ENCODE measurements around the gene TRIM44. TPM values are rescaled to one million over a fixed set of nuclear protein-coding genes. Genes with fewer than 3 reads are reported as not detected.

The TRIM44 gene
- total and polyA plus RNA-seq, 10 of the 15 experiments (the other 5 are each of a cell fraction or from before 2014, with no cell fraction given) = 6.7 to 93.0 (median 27.6) TPM

DNA sequence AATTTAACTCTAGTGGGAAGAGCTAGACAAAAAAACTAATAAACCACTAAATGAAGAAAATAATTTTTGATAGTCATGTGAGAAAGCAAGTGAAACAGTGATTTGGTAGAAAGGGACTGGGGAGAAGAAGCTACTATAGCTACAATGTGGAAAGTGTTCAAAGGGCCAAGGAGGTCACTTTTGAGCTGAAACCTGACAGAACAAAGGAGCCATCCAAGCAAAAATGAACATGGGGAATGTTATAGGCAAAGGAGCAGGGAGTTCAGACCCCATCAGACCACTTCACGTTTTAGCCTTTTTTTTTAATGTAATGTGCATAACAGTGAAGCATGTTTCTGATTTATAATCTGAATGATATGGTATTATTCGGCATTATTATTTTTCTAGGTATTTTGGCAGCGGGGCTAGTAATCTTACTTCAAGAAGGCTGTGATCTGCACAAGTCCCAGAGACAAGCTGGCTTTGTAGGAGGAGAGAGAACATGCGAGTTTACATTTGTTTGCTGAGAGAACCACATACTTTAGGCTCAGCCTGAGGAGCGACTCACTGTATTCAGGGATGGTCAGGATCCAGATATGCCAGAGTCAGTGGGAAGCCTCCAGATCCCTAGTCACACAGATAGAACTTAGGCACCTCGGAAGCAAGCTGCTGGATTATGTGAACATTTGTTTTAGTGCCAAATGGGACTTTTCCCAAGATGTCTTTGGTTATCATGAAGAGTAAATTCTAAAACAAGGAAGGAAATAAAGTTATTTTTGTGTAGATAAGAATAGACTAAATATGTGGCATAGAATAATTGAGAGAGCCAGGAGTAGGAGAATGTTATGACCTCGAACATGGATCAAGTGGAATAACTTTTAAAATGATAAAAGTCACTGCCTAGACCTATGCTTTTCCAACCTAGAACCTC, 118.6 kb downstream of the TRIM44 start:
- H3K36me3 ChIP-seq (ENCODE audit: control insufficient read depth in 2 of 2, insufficient read depth in 2 of 2, low read length in 1 of 2) = no peaks in the 10 kb centered on the region; a peak in 1 of 4 replicates
- no TSS peak for BruUV-seq (replicated peaks)
- intact Hi-C loops (cut with micrococcal nuclease; ENCODE audit: unreplicated experiment) = no loop called here
- no peak for DNase-seq (ENCODE audit: low read depth, low spot score)
- ChIA-PET SMC1A (ENCODE audit: uncharacterized antibody, unreplicated experiment) (interaction anchor here (0.6 to 2.0 kb wide), 3 partner anchors 19 to 221 kb away, joined by 3 to 7 read pairs (median 3); no protein-coding TSS in a partner anchor), CTCF (interaction anchor here (0.9 kb wide), 1 partner anchor 41 kb away, joined by 3 read pairs; no protein-coding TSS in a partner anchor), POLR2A (interaction anchor here (0.6 kb wide), 1 partner anchor 9 kb away, joined by 3 read pairs; no protein-coding TSS in a partner anchor), RAD21 (ENCODE audit: unreplicated experiment) (interaction anchor here (0.6 to 1.7 kb wide), 4 partner anchors 12 to 331 kb away, joined by 3 to 7 read pairs (median 4); no protein-coding TSS in a partner anchor)
- no peak overlapping the region for H2AFZ ChIP-seq (ENCODE audit: control insufficient read depth, low read depth, low read length)
- in situ Hi-C loops (cut with MboI) = no loop called here
- H3K27me3 ChIP-seq (replicated peaks in 1 of 2; ENCODE audit: control insufficient read depth in 2 of 2, insufficient read depth in 2 of 2, low read length in 1 of 2) = no peaks in the 10 kb centered on the region
- no peak overlapping the region for H3K4me2 ChIP-seq (ENCODE audit: control insufficient read depth, insufficient read depth)
- H3K9ac ChIP-seq (ENCODE audit: control insufficient read depth, insufficient read depth, low read length) = no peak overlapping the region
- no peaks in the 10 kb centered on the region; the same call in 2 of the 3 replicates for H3K9me3 ChIP-seq (replicated peaks; ENCODE audit: control insufficient read depth, insufficient read depth, low read length)
- FAIRE-seq = no peak
- peaks cover 6% of the 10 kb centered on the region for H3K79me2 ChIP-seq (ENCODE audit: control insufficient read depth, insufficient read depth, low read length)
- H3K4me1 ChIP-seq (ENCODE audit: control insufficient read depth, insufficient read depth, low read length) = peaks cover 17% of the 10 kb centered on the region
- no peak overlapping the region for H3K27ac ChIP-seq (ENCODE audit: control insufficient read depth, insufficient read depth)
- no peak overlapping the region for H3K4me3 ChIP-seq
- WGBS (ENCODE audit: insufficient coverage, insufficient replicate concordance, low lambda C conversion rate, missing lambda C conversion rate) = 80% methylated on average over 7 of the region's 7 CpGs
- H4K20me1 ChIP-seq (ENCODE audit: control insufficient read depth, insufficient read depth) = peaks cover 3% of the 10 kb centered on the region; the same call in 1 of the 2 replicates
- no peak for ATAC-seq
- TF ChIP-seq NBN (IDR thresholded peaks at IDR 0.05) (no peak), HDAC6 (IDR thresholded peaks at IDR 0.05; ENCODE audit: unreplicated experiment) (no peak), NR2C1 (IDR thresholded peaks at IDR 0.05) (no peak), SREBF1 (IDR thresholded peaks at IDR 0.05; ENCODE audit: low read length) (no peak), POU2F2 (IDR thresholded peaks at IDR 0.05; ENCODE audit: borderline replicate concordance, low read depth, low read length) (no peak), KAT2A (conservative IDR thresholded peaks at IDR 0.05; ENCODE audit: control insufficient read depth, low read depth, low read length) (no peak), PAX5 (IDR thresholded peaks at IDR 0.05; ENCODE audit: borderline replicate concordance, low read depth, low read length) (no peak), POLR2AphosphoS2 (IDR thresholded peaks at IDR 0.05; ENCODE audit: low read depth, low read length) (no peak), CBX5 (IDR thresholded peaks at IDR 0.05; ENCODE audit: low read depth) (no peak), RAD51 (IDR thresholded peaks at IDR 0.05) (no peak), ZNF24 (IDR thresholded peaks at IDR 0.05) (no peak)
- TF ChIP-seq, protein P1, sequence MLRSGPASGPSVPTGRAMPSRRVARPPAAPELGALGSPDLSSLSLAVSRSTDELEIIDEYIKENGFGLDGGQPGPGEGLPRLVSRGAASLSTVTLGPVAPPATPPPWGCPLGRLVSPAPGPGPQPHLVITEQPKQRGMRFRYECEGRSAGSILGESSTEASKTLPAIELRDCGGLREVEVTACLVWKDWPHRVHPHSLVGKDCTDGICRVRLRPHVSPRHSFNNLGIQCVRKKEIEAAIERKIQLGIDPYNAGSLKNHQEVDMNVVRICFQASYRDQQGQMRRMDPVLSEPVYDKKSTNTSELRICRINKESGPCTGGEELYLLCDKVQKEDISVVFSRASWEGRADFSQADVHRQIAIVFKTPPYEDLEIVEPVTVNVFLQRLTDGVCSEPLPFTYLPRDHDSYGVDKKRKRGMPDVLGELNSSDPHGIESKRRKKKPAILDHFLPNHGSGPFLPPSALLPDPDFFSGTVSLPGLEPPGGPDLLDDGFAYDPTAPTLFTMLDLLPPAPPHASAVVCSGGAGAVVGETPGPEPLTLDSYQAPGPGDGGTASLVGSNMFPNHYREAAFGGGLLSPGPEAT (IDR thresholded peaks at IDR 0.05; ENCODE audit: low read depth) = no peak
- TF ChIP-seq, protein P2, sequence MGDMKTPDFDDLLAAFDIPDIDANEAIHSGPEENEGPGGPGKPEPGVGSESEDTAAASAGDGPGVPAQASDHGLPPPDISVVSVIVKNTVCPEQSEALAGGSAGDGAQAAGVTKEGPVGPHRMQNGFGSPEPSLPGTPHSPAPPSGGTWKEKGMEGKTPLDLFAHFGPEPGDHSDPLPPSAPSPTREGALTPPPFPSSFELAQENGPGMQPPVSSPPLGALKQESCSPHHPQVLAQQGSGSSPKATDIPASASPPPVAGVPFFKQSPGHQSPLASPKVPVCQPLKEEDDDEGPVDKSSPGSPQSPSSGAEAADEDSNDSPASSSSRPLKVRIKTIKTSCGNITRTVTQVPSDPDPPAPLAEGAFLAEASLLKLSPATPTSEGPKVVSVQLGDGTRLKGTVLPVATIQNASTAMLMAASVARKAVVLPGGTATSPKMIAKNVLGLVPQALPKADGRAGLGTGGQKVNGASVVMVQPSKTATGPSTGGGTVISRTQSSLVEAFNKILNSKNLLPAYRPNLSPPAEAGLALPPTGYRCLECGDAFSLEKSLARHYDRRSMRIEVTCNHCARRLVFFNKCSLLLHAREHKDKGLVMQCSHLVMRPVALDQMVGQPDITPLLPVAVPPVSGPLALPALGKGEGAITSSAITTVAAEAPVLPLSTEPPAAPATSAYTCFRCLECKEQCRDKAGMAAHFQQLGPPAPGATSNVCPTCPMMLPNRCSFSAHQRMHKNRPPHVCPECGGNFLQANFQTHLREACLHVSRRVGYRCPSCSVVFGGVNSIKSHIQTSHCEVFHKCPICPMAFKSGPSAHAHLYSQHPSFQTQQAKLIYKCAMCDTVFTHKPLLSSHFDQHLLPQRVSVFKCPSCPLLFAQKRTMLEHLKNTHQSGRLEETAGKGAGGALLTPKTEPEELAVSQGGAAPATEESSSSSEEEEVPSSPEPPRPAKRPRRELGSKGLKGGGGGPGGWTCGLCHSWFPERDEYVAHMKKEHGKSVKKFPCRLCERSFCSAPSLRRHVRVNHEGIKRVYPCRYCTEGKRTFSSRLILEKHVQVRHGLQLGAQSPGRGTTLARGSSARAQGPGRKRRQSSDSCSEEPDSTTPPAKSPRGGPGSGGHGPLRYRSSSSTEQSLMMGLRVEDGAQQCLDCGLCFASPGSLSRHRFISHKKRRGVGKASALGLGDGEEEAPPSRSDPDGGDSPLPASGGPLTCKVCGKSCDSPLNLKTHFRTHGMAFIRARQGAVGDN (IDR thresholded peaks at IDR 0.05) = no peak
- TF ChIP-seq, protein P3, sequence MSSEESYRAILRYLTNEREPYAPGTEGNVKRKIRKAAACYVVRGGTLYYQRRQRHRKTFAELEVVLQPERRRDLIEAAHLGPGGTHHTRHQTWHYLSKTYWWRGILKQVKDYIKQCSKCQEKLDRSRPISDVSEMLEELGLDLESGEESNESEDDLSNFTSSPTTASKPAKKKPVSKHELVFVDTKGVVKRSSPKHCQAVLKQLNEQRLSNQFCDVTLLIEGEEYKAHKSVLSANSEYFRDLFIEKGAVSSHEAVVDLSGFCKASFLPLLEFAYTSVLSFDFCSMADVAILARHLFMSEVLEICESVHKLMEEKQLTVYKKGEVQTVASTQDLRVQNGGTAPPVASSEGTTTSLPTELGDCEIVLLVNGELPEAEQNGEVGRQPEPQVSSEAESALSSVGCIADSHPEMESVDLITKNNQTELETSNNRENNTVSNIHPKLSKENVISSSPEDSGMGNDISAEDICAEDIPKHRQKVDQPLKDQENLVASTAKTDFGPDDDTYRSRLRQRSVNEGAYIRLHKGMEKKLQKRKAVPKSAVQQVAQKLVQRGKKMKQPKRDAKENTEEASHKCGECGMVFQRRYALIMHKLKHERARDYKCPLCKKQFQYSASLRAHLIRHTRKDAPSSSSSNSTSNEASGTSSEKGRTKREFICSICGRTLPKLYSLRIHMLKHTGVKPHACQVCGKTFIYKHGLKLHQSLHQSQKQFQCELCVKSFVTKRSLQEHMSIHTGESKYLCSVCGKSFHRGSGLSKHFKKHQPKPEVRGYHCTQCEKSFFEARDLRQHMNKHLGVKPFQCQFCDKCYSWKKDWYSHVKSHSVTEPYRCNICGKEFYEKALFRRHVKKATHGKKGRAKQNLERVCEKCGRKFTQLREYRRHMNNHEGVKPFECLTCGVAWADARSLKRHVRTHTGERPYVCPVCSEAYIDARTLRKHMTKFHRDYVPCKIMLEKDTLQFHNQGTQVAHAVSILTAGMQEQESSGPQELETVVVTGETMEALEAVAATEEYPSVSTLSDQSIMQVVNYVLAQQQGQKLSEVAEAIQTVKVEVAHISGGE (CRISPR knock-in tag; IDR thresholded peaks at IDR 0.05) = no peak
